Left lobe of liver (tissue), 2 donors: Measurements from ENCODE around the gene CD79B. TPM values are rescaled to one million over a fixed set of nuclear protein-coding genes. Genes with fewer than 3 reads are reported as not detected.
"Not testable (repeated sequence)": the region's sequence is repeated elsewhere in the genome, so short reads cannot be mapped to it uniquely, and the experiment has no call there.

Experiments
- ATAC-seq: fragments of 200-7000 bp; cut with Tn5 transposase; one replicate; pipeline ENCODE4 v1.9.1; 2020; ENCODE audit warnings: mild to moderate bottlenecking, moderate library complexity
- DNase-seq: peaks from one replicate; pipeline ENCODE4 v3.0.0-alpha.2; 2020; ENCODE audit warnings: low spot score
- total RNA-seq: library from RNA; stranded (reverse); gene quantifications from one replicate; pipeline ENCODE4 v1.2.1, GENCODE V29; 2021
- donor health status: DM: no; HTN: no; CAD: no; lungs with moderate emphysema.
- donor health status: DM: no; HTN: yes; CAD: no.

The CD79B gene
- total RNA-seq, 1 donor from 2014 or later = 0.81 TPM

GRCh38 chr17:63882626-63883126 lies 49.5 kb downstream of the CD79B start:
- not testable (repeated sequence) for DNase-seq, ATAC-seq

- DNase-seq = peak; percentile 55
- ATAC-seq = peak; percentile 85
Measured at GRCh38 chr17:63881935-63882601, 50.1 kb downstream of the CD79B start, which contains the start of gene GH2. GH2 (minus strand) TSS chr17:63881944; CDS start chr17:63881801, 143 bp downstream.

GRCh38 chr17:63881337-63881736 lies 50.8 kb downstream of the CD79B start:
- ATAC-seq (peak; percentile 70), DNase-seq (peak; percentile 49)

GRCh38 chr17:63880706-63881105 lies 51.4 kb downstream of the CD79B start:
- DNase-seq (no peak), ATAC-seq (no peak)

Other genes starting within 250 kb of the CD79B start
- gene LIMD2, start 232.2 kb downstream of the CD79B start, total RNA-seq = 5.8 TPM
- gene STRADA, start 190.5 kb downstream of the CD79B start, total RNA-seq = 13.4 TPM
- 65.2 TPM for gene CCDC47, start 158.7 kb downstream of the CD79B start, total RNA-seq
- 33.6 TPM for gene DDX42, start 158.2 kb downstream of the CD79B start, total RNA-seq
- 67.0 TPM for gene PSMC5, start 104.9 kb downstream of the CD79B start, total RNA-seq
- 16.3 TPM for gene FTSJ3, start 104.7 kb downstream of the CD79B start, total RNA-seq
- 73.9 TPM for gene SMARCD2, start 89.6 kb downstream of the CD79B start, total RNA-seq
- not detected for gene CSH2, start 58.7 kb downstream of the CD79B start, total RNA-seq
- gene GH2, start 50.4 kb downstream of the CD79B start, total RNA-seq = not detected
- not detected for gene CSH1, start 35.8 kb downstream of the CD79B start, total RNA-seq
- not detected for gene CSHL1, start 21.1 kb downstream of the CD79B start, total RNA-seq
- gene GH1, start 13.5 kb downstream of the CD79B start, total RNA-seq = not detected
- 0.10 TPM for gene SCN4A, start 40.6 kb upstream of the CD79B start, total RNA-seq
- gene PRR29, start 66.0 kb upstream of the CD79B start, total RNA-seq = 0.18 TPM
- gene ICAM2, start 88.3 kb upstream of the CD79B start, total RNA-seq = 5.3 TPM
- gene ERN1, start 197.8 kb upstream of the CD79B start, total RNA-seq = 30.9 TPM